Measurements from ENCODE around the gene CD300LF.

DNA sequence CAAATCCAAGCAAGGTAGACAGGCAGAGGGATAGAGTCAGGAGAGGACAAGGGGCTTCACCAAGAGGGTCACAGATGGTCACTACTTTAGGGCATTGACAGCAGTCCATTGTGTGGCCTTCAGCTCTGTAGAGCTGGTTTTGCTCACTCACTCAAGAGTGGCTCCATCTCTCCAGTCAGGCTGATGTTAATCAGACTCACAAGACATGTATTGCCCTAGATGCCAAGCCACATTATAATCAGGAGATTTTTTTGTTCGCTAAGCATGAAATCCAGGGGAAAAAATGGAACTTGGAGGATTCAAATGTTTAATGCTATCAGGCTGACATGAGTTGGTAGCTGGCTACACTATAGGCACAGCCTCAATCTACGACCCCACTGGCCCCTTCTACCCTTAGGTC lies 32.5 kb downstream of the CD300LF start:
- TF ChIP-seq CTCF (IDR thresholded peaks at IDR 0.05) = no peak
- TF ChIP-seq POLR2A (IDR thresholded peaks at IDR 0.05) = no peak
